A673 (cell line): ENCODE measurements around the gene SSR2. TPM values are rescaled to one million over a fixed set of nuclear protein-coding genes. Genes with fewer than 3 reads are reported as not detected.

Source experiments
- BruUV-seq: library from RNA; stranded (reverse); fragments of 400-500 nt; replicated peaks from 2 replicates; lab custom pipeline; 2021; lab: Mats Ljungman, UMichigan
- CTCF ChIA-PET: fragments of 300-600 bp; sonication (Branson Sonifier 250); formaldehyde crosslinking; loops from one replicate; lab custom pipeline; 2022; ENCODE audit warnings: antibody characterized with exemption; lab: Charles Lee
- POLR2A ChIA-PET: fragments of 300-600 bp; sonication (Branson Sonifier 250); formaldehyde crosslinking; loops from one replicate; lab custom pipeline; 2022; ENCODE audit warnings: antibody characterized with exemption; ENCODE audit not compliant: low non-redundant PET; lab: Charles Lee
- DNase-seq: peaks from one replicate; pipeline ENCODE4 v3.0.0-alpha.2; 2015; ENCODE audit warnings: low spot score
- H3K27ac ChIP-seq: fragments of 200-600 bp; sonication (generic); 2 replicates; pipeline ENCODE4 v1.5.1; 2016; ENCODE audit warnings: mixed run types, low read depth, mild to moderate bottlenecking, mixed read lengths, antibody characterized with exemption, low read length; ENCODE audit not compliant: poor library complexity, severe bottlenecking
- H3K27me3 ChIP-seq: fragments of 200-600 bp; sonication (generic); replicated peaks from 2 replicates; pipeline ENCODE4 v1.6.1; 2017; ENCODE audit warnings: mixed run types, low read depth, mild to moderate bottlenecking, mixed read lengths, antibody characterized with exemption, low read length; ENCODE audit not compliant: insufficient read depth, poor library complexity
- H3K36me3 ChIP-seq: fragments of 200-600 bp; sonication (generic); 2 replicates; pipeline ENCODE4 v1.6.1; 2016; ENCODE audit warnings: mixed run types, mild to moderate bottlenecking, mixed read lengths, antibody characterized with exemption, low read length; ENCODE audit not compliant: insufficient read depth, poor library complexity, severe bottlenecking
- H3K4me1 ChIP-seq: fragments of 200-600 bp; sonication (generic); 2 replicates; pipeline ENCODE4 v1.6.1; 2017; ENCODE audit warnings: mixed run types, mild to moderate bottlenecking, mixed read lengths, antibody characterized with exemption, low read length; ENCODE audit not compliant: insufficient read depth, poor library complexity, severe bottlenecking
- H3K4me3 ChIP-seq: fragments of 200-600 bp; sonication (generic); 2 replicates; pipeline ENCODE4 v1.5.1; 2016; ENCODE audit warnings: low read depth, mixed run types, mild to moderate bottlenecking, mixed read lengths, low read length; ENCODE audit not compliant: poor library complexity, severe bottlenecking
- H3K9me3 ChIP-seq: fragments of 200-600 bp; sonication (generic); 2 replicates; pipeline ENCODE4 v1.6.1; 2016; ENCODE audit warnings: mixed run types, low read depth, mild to moderate bottlenecking, mixed read lengths, antibody characterized with exemption, low read length; ENCODE audit not compliant: poor library complexity, severe bottlenecking
- EZH2 ChIP-seq: fragments of 200-600 bp; sonication (generic); IDR thresholded peaks from 2 replicates; pipeline ENCODE4 v1.6.1; 2017; ENCODE audit warnings: borderline replicate concordance, low read depth, mild to moderate bottlenecking, mixed read lengths, antibody characterized with exemption, low read length; ENCODE audit not compliant: poor library complexity, severe bottlenecking
- intact Hi-C: fragments of 100-400 bp; cut with micrococcal nuclease; formaldehyde crosslinking; loops from one replicate; pipeline ENCODE4 v1.10.0; 2022; ENCODE audit not compliant: unreplicated experiment
- total RNA-seq: library from RNA; stranded (reverse); gene quantifications from 2 replicates; pipeline ENCODE4 v1.2.3, GENCODE V29; 2021
- TF ChIP-seq, protein P1 (sequence below): fragments of 300-800, 200-600 bp; sonication (generic); conservative IDR thresholded peaks from 2 replicates; pipeline ENCODE4 v1.5.1; 2017; ENCODE audit warnings: low read depth, mild to moderate bottlenecking, antibody characterized with exemption, low read length, moderate library complexity, mixed read lengths

Gene SSR2
- total RNA-seq, 1 experiment from 2014 or later, result 233 TPM

DNA sequence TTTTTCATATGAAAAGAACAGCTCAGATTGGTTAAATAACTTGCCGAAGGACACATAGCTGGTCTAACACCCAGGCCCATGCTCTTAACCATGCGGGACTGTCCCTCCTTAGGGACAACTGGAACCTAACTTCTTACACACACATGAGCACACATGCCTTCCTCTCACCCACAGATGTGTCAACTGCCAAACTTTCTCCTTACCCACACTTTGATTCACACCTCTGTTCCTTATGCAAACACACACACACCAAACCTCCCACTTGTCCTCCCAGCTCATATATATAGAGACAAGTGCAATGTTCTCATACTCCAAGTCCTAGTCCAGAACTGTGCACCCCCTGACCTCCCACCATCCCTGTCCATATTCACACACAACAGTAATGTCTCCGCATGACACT, 44.5 kb upstream of the SSR2 start:
- no TSS peak for BruUV-seq
- H3K27ac ChIP-seq, result no peak overlapping the region
- H3K27me3 ChIP-seq, result no peaks in the 10 kb centered on the region
- ChIA-PET CTCF (interaction anchor here (2.1 kb wide), 1 partner anchor 127 kb away, joined by 17 read pairs; no protein-coding TSS in a partner anchor), POLR2A (no interaction called here)
- intact Hi-C loops, result loop anchor here (5.0 kb wide), 1 partner anchor 128 kb away; no protein-coding TSS in a partner anchor
- H3K36me3 ChIP-seq, result no peaks in the 10 kb centered on the region
- no peak for DNase-seq
- TF ChIP-seq, protein P1, sequence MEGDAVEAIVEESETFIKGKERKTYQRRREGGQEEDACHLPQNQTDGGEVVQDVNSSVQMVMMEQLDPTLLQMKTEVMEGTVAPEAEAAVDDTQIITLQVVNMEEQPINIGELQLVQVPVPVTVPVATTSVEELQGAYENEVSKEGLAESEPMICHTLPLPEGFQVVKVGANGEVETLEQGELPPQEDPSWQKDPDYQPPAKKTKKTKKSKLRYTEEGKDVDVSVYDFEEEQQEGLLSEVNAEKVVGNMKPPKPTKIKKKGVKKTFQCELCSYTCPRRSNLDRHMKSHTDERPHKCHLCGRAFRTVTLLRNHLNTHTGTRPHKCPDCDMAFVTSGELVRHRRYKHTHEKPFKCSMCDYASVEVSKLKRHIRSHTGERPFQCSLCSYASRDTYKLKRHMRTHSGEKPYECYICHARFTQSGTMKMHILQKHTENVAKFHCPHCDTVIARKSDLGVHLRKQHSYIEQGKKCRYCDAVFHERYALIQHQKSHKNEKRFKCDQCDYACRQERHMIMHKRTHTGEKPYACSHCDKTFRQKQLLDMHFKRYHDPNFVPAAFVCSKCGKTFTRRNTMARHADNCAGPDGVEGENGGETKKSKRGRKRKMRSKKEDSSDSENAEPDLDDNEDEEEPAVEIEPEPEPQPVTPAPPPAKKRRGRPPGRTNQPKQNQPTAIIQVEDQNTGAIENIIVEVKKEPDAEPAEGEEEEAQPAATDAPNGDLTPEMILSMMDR, result no peak
- no peak for TF ChIP-seq EZH2
- H3K4me1 ChIP-seq, result peaks cover 11% of the 10 kb centered on the region
- H3K9me3 ChIP-seq, result no peaks in the 10 kb centered on the region
- H3K4me3 ChIP-seq, result no peak overlapping the region

DNA sequence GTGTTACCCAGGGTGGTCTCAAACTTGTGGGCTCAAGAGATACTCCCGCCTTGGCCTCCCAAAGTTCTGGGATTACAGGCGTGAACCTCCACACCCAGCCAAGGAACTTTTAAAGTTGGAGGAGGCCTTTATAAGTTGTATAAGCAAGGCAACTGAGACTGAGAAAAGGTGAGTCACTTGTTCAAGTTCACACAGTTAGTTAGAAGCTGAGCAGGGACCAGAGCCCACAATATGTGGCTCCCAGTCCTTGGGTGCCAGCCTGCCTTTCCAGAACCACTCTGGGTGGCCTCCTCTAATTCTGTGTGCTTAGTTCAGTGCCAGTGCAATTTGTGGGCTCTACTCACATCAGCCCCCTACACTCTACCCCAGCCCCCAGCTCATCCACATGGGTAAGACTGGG, 43.9 kb upstream of the SSR2 start:
- no peaks in the 10 kb centered on the region for H3K9me3 ChIP-seq
- H3K27me3 ChIP-seq, result no peaks in the 10 kb centered on the region
- no peak for TF ChIP-seq EZH2
- TF ChIP-seq, protein P1, result no peak
- peaks cover 11% of the 10 kb centered on the region for H3K4me1 ChIP-seq
- no peak overlapping the region for H3K4me3 ChIP-seq
- no peaks in the 10 kb centered on the region for H3K36me3 ChIP-seq
- BruUV-seq, result no TSS peak
- intact Hi-C loops, result loop anchor here (5.0 kb wide), 1 partner anchor 127 kb away; no protein-coding TSS in a partner anchor
- no peak overlapping the region for H3K27ac ChIP-seq
- ChIA-PET CTCF (interaction anchor here (2.1 kb wide), 1 partner anchor 126 kb away, joined by 17 read pairs; no protein-coding TSS in a partner anchor), POLR2A (no interaction called here)
- no peak for DNase-seq

DNA sequence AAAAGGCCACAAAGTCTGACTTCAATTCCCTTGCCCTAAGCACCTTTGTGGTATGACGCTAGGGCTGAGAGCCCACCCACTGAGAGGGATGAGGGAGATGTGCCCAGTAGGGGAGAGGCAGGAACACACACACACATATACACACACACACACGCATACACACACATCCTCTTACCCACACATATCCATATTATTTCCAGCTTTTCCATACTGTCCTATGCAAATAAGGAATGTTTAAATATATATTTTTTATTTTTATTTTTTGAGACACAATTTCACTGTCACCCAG, 43.2 kb upstream of the SSR2 start:
- CTCF ChIA-PET, result interaction anchor here (0.6 to 0.7 kb wide), 2 partner anchors 56 to 81 kb away, joined by 4 to 10 read pairs; no protein-coding TSS in a partner anchor
- Histone ChIP-seq H3K36me3 (no peaks in the 10 kb centered on the region), H3K27me3 (no peaks in the 10 kb centered on the region), H3K4me3 (no peak overlapping the region), H3K9me3 (no peaks in the 10 kb centered on the region), H3K4me1 (peaks cover 11% of the 10 kb centered on the region), H3K27ac (no peak overlapping the region)
- TF ChIP-seq EZH2, result no peak
- TF ChIP-seq, protein P1, result no peak
- intact Hi-C loops, result no loop called here
- POLR2A ChIA-PET, result no interaction called here
- no peak for DNase-seq
- no TSS peak for BruUV-seq
